ENCODE measurements around the gene CBFA2T3.

The CBFA2T3 gene

DNA sequence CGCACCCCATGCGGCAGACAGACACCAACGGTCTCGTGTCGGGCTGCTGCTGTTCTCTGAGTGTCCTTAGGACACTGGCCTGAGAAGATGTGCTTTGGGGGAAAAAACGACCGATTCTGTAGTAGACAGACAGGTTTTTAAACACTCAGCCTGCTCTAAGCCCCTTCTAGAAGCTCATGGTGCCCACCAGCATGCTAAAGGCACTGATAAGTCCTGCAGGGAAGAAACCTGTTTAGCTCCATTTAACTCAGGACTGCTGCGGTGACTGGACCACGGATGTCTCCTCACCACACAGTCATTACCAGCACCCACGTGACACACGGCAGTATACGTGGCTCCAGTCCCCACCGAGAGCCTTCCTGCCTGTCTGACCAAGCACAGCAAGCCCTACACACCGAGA lies 146.2 kb downstream of the CBFA2T3 start:
- no peak for DNase-seq

DNA sequence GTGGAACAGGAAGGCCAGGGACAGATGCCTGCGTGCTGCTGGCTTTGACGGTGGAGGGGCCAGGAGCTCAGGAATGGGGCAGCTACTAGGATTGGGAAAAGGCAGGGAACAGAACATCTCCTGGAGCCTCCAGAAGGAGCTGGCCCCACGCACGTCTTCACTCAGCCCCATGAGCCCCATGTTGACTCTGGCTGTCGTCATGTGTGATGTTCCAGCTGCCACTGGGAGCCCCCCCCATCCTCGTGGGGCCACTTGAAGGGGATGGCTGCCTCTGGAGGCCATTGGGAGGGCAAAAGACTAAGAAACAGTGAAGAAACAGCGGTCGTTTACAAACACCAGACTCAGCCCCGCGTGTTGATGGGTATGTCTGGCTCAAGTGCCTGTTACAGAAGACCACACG lies 146.7 kb downstream of the CBFA2T3 start:
- no peak for DNase-seq

DNA sequence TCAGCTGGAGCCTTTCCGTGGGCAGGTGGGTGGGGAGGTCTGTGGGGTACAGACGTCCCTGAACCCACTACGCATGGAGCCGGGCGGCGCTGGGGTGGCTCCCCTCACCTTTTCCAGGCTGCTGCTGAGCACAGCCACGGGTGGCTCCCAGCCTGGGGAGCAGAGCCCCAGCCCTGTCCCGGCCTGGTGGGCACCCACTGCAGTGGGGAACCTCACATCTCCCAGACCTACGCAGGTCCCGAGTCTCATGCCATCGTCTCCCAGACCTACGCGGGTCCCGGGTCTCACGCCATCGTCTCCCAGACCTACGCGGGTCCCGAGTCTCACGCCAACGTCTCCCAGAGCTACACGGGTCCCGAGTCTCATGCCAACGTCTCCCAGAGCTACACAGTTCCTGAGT lies 148.3 kb downstream of the CBFA2T3 start:
- no peak for DNase-seq

DNA sequence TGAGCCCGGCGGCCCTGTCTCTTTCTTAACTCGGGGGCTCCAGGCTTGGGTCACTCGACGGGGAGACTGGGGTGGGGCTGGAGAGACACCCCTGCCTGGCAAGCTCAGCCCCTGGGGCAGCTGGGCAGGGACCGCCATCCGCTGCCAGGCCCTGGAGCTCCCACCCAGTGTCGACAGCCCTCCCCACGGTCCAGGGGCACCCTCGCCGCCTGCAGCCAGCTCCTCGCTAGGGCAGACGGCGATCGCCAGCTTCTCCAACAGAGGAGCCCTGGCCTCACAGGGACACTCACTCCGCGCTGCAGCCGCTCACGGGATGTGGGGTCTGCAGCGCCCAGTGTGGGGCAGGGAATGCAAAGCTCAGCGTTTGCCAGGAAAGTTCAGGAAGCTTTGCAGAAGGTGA lies 149.3 kb downstream of the CBFA2T3 start:
- no peak for DNase-seq

DNA sequence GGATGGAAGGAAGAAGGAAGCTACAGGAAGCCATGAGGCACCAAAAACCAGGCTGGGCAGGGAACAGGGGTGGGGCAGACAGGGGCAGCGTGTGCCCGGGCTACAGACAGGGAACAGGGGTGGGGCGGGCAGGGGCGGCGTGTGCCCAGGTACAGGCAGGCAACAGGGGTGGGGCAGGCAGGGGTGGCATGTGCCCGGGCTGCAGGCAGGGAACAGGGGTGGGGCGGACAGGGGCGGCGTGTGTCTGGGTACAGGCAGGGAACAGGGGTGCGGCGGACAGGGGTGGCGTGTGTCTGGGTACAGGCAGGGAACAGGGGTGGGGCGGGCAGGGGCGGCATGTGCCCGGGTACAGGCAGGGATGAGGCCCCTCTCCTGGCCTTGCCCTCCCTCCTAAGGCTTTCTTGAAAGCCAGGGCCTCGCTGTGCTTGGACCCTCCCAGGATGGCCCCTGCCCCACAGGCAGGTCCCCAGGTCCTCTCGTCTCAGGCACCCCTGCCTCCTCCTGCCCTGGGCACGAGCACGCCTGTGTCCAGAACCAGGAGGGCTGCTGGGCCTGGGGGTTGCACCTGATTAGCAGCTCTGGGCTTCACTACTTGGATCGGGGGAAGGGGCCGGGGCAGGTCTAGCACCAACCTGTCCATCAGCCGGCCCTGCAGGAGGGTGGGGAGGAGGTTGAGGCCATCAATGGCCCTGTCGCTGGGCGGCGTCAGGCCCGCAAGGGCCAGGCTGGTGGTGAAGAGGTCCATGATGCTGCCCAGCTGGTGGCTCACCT lies 150.8 kb downstream of the CBFA2T3 start:
- DNase-seq: no peak

DNA sequence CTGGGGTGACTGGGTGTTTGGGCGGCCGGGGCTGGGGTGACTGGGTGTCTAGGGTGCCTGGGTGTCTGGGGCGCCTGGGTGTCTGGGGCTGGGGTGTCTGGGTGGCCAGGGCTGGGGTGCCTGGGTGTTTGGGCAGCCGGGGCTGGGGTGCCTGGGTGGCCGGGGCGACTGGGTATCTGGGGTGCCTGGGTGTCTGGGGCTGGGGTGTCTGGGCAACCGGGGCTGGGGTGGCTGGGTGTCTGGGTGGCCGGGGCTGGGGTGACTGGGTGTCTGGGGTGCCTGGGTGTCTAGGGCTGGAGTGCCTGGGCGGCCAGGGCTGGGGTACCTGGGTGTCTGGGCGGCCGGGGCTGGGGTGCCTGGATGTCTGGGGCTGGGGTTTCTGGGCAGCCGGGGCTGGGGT lies 151.9 kb downstream of the CBFA2T3 start:
- no peak for DNase-seq
